ENCODE data around the gene ZNF567. TPM values are rescaled to one million over a fixed set of nuclear protein-coding genes. Genes with fewer than 3 reads are reported as not detected.

Gene ZNF567
- total RNA-seq, result 8.5 TPM
- 1 to 10 TPM; 4.9 to 8.9 (median 7.3) TPM for polyA plus RNA-seq (ENCODE audit: insufficient read depth in 1 of 8, insufficient read length in 8 of 8, low replicate concordance in 1 of 8)
- long read RNA-seq, donor 1, partial matches to known transcripts, result 0 of 1 reads
- long read RNA-seq, donor 1, other reads (novel, unspliced or antisense), result 0 of 1 reads
- long read RNA-seq, donor 2, result 0 reads
- long read RNA-seq, donor 3, result 0 reads
- long read RNA-seq, donor 4, result 0 reads
- long read RNA-seq, donor 5, partial matches to known transcripts, result 0 of 1 reads
- long read RNA-seq, donor 5, other reads (novel, unspliced or antisense), result 0 of 1 reads
- long read RNA-seq, donor 6, result 0 reads
- long read RNA-seq, donor 7, partial matches to known transcripts, result 6 of 8 reads
- long read RNA-seq, donor 7, other reads (novel, unspliced or antisense), result 0 of 8 reads
- long read RNA-seq, donor 8, result 0 reads
- long read RNA-seq, donor 9, partial matches to known transcripts, result 0 of 1 reads
- long read RNA-seq, donor 9, other reads (novel, unspliced or antisense), result 0 of 1 reads
- long read RNA-seq, donor 10, partial matches to known transcripts, result 0 of 2 reads
- long read RNA-seq, donor 10, other reads (novel, unspliced or antisense), result 0 of 2 reads
- long read RNA-seq, donor 11, result 0 reads

- whole genome bisulfite sequencing (ENCODE audit: insufficient coverage), result under 1% methylated on average over 69 of the region's 69 CpGs
- Histone ChIP-seq H3K4me1 (ENCODE audit: control insufficient read depth, insufficient read depth, low read length) (peaks cover 10% of the 10 kb centered on the region), H3K9me3 (replicated peaks; ENCODE audit: control insufficient read depth, low read depth, low read length) (peaks cover 11% of the 10 kb centered on the region)
Observed at GRCh38 chr19:36687214-36688056, at the start of gene ZNF567. ZNF567 (plus strand) TSS chr19:36687612; CDS start chr19:36694868, 7,256 bp downstream.

GRCh38 chr19:36638862-36639510 lies 48.4 kb upstream of the ZNF567 start:
- peaks cover 15% of the 10 kb centered on the region for H3K36me3 ChIP-seq (ENCODE audit: control insufficient read depth, insufficient read depth, low read length)
- no peak overlapping the region for H3K4me3 ChIP-seq (ENCODE audit: low read length)
- H3K9me3 ChIP-seq (replicated peaks; ENCODE audit: control insufficient read depth, low read depth, low read length), result peaks cover 76% of the 10 kb centered on the region
- no peaks in the 10 kb centered on the region for H3K27me3 ChIP-seq (ENCODE audit: control insufficient read depth, insufficient read depth, low read length)
- no peak overlapping the region for H3K27ac ChIP-seq (ENCODE audit: low read length)
- H3K4me1 ChIP-seq (ENCODE audit: control insufficient read depth, insufficient read depth, low read length), result no peaks in the 10 kb centered on the region
- no peak for DNase-seq
- no CpG with 5 or more reads among the region's 5 CpGs for WGBS (ENCODE audit: insufficient coverage)

More at GRCh38 chr19:36687214-36688056, at the start of gene ZNF567:
- peak within 1 kb of the TSS; percentile 92 for H3K4me3 ChIP-seq (ENCODE audit: low read length)
- H3K27me3 ChIP-seq (ENCODE audit: control insufficient read depth, insufficient read depth, low read length), result no peaks in the 10 kb centered on the region
- peak within 1 kb of the TSS; percentile 88 for H3K27ac ChIP-seq (ENCODE audit: low read length)
- peaks cover 30% of the 10 kb centered on the region for H3K36me3 ChIP-seq (ENCODE audit: control insufficient read depth, insufficient read depth, low read length)
- peak; percentile 99 for DNase-seq

- Histone ChIP-seq H3K4me3 (ENCODE audit: low read length) (no peak overlapping the region), H3K36me3 (ENCODE audit: control insufficient read depth, insufficient read depth, low read length) (peaks cover 19% of the 10 kb centered on the region)
Observed at GRCh38 chr19:36646746-36647145, 40.7 kb upstream of the ZNF567 start.

GRCh38 chr19:36652958-36653357 lies 34.5 kb upstream of the ZNF567 start:
- Histone ChIP-seq H3K9me3 (replicated peaks; ENCODE audit: control insufficient read depth, low read depth, low read length) (peaks cover 27% of the 10 kb centered on the region), H3K36me3 (ENCODE audit: control insufficient read depth, insufficient read depth, low read length) (peaks cover 44% of the 10 kb centered on the region), H3K4me1 (ENCODE audit: control insufficient read depth, insufficient read depth, low read length) (no peaks in the 10 kb centered on the region), H3K27ac (ENCODE audit: low read length) (no peak overlapping the region), H3K4me3 (ENCODE audit: low read length) (no peak overlapping the region), H3K27me3 (ENCODE audit: control insufficient read depth, insufficient read depth, low read length) (no peaks in the 10 kb centered on the region)
- no CpG with 5 or more reads among the region's 1 CpG for WGBS (ENCODE audit: insufficient coverage)
- no peak for DNase-seq

More at GRCh38 chr19:36646746-36647145, 40.7 kb upstream of the ZNF567 start:
- DNase-seq, result no peak
- peaks cover 47% of the 10 kb centered on the region for H3K9me3 ChIP-seq (replicated peaks; ENCODE audit: control insufficient read depth, low read depth, low read length)
- no peaks in the 10 kb centered on the region for H3K4me1 ChIP-seq (ENCODE audit: control insufficient read depth, insufficient read depth, low read length)
- no peak overlapping the region for H3K27ac ChIP-seq (ENCODE audit: low read length)
- no CpG with 5 or more reads among the region's 2 CpGs for WGBS (ENCODE audit: insufficient coverage)
- H3K27me3 ChIP-seq (ENCODE audit: control insufficient read depth, insufficient read depth, low read length), result no peaks in the 10 kb centered on the region

- WGBS (ENCODE audit: insufficient coverage), result 71% methylated on average over 6 of the region's 14 CpGs
- peaks cover 19% of the 10 kb centered on the region for H3K9me3 ChIP-seq (replicated peaks; ENCODE audit: control insufficient read depth, low read depth, low read length)
- DNase-seq, result no peak
Observed at GRCh38 chr19:36665832-36666231, 21.6 kb upstream of the ZNF567 start.

GRCh38 chr19:36668646-36669045 lies 18.8 kb upstream of the ZNF567 start:
- WGBS (ENCODE audit: insufficient coverage), result 83% methylated on average over 1 of the region's 2 CpGs

More at GRCh38 chr19:36665832-36666231, 21.6 kb upstream of the ZNF567 start:
- Histone ChIP-seq H3K4me3 (ENCODE audit: low read length) (peak overlapping the region; percentile 71), H3K4me1 (ENCODE audit: control insufficient read depth, insufficient read depth, low read length) (peaks cover 10% of the 10 kb centered on the region), H3K27ac (ENCODE audit: low read length) (no peak overlapping the region), H3K27me3 (ENCODE audit: control insufficient read depth, insufficient read depth, low read length) (no peaks in the 10 kb centered on the region), H3K36me3 (ENCODE audit: control insufficient read depth, insufficient read depth, low read length) (peaks cover 11% of the 10 kb centered on the region)

GRCh38 chr19:36672368-36672767 lies 15.0 kb upstream of the ZNF567 start:
- Histone ChIP-seq H3K27ac (ENCODE audit: low read length) (no peak overlapping the region), H3K27me3 (ENCODE audit: control insufficient read depth, insufficient read depth, low read length) (no peaks in the 10 kb centered on the region), H3K4me3 (ENCODE audit: low read length) (no peak overlapping the region), H3K9me3 (replicated peaks; ENCODE audit: control insufficient read depth, low read depth, low read length) (peaks cover 33% of the 10 kb centered on the region), H3K36me3 (ENCODE audit: control insufficient read depth, insufficient read depth, low read length) (peaks cover 11% of the 10 kb centered on the region), H3K4me1 (ENCODE audit: control insufficient read depth, insufficient read depth, low read length) (peaks cover 5% of the 10 kb centered on the region)
- DNase-seq, result no peak
- WGBS (ENCODE audit: insufficient coverage), result no CpG with 5 or more reads among the region's 1 CpG

More at GRCh38 chr19:36668646-36669045, 18.8 kb upstream of the ZNF567 start:
- peaks cover 10% of the 10 kb centered on the region for H3K4me1 ChIP-seq (ENCODE audit: control insufficient read depth, insufficient read depth, low read length)
- H3K27me3 ChIP-seq (ENCODE audit: control insufficient read depth, insufficient read depth, low read length), result no peaks in the 10 kb centered on the region
- H3K36me3 ChIP-seq (ENCODE audit: control insufficient read depth, insufficient read depth, low read length), result peaks cover 18% of the 10 kb centered on the region
- H3K27ac ChIP-seq (ENCODE audit: low read length), result no peak overlapping the region
- no peak for DNase-seq
- H3K4me3 ChIP-seq (ENCODE audit: low read length), result no peak overlapping the region
- peaks cover 26% of the 10 kb centered on the region for H3K9me3 ChIP-seq (replicated peaks; ENCODE audit: control insufficient read depth, low read depth, low read length)

- Histone ChIP-seq H3K4me1 (ENCODE audit: control insufficient read depth, insufficient read depth, low read length) (no peaks in the 10 kb centered on the region), H3K4me3 (ENCODE audit: low read length) (no peak overlapping the region), H3K9me3 (replicated peaks; ENCODE audit: control insufficient read depth, low read depth, low read length) (peaks cover 33% of the 10 kb centered on the region), H3K27me3 (ENCODE audit: control insufficient read depth, insufficient read depth, low read length) (no peaks in the 10 kb centered on the region), H3K27ac (ENCODE audit: low read length) (no peak overlapping the region), H3K36me3 (ENCODE audit: control insufficient read depth, insufficient read depth, low read length) (peaks cover 20% of the 10 kb centered on the region)
- whole genome bisulfite sequencing (ENCODE audit: insufficient coverage), result 100% methylated on average over 1 of the region's 2 CpGs
- DNase-seq, result no peak
Observed at GRCh38 chr19:36674201-36674600, 13.2 kb upstream of the ZNF567 start.

- H3K27ac ChIP-seq (ENCODE audit: low read length), result no peak overlapping the region
- no peak overlapping the region for H3K4me3 ChIP-seq (ENCODE audit: low read length)
- H3K4me1 ChIP-seq (ENCODE audit: control insufficient read depth, insufficient read depth, low read length), result no peaks in the 10 kb centered on the region
- peaks cover 20% of the 10 kb centered on the region for H3K36me3 ChIP-seq (ENCODE audit: control insufficient read depth, insufficient read depth, low read length)
- H3K27me3 ChIP-seq (ENCODE audit: control insufficient read depth, insufficient read depth, low read length), result no peaks in the 10 kb centered on the region
- peaks cover 14% of the 10 kb centered on the region for H3K9me3 ChIP-seq (replicated peaks; ENCODE audit: control insufficient read depth, low read depth, low read length)
- no peak for DNase-seq
Observed at GRCh38 chr19:36679455-36679854, 8.0 kb upstream of the ZNF567 start.
